SJSA1 (cell line): ENCODE results near the gene GBE1. TPM values are rescaled to one million over a fixed set of nuclear protein-coding genes. Genes with fewer than 3 reads are reported as not detected.

ENCODE experiments used
- DNase-seq, 2 experiments: peaks; one replicate each; pipeline ENCODE4 v3.0.0-alpha.2; 2015 to 2020; ENCODE audit warnings: low spot score in 2 of 2, low read depth in 1 of 2
- H3K27ac ChIP-seq: fragments of 250-450 bp; sonication (Bioruptor Pico); 2 replicates; pipeline ENCODE4 v1.5.1; 2020; ENCODE audit warnings: mild to moderate bottlenecking, moderate library complexity
- H3K27me3 ChIP-seq: fragments of 250-450 bp; sonication (Bioruptor Pico); replicated peaks from 2 replicates; pipeline ENCODE4 v1.5.1; 2020; ENCODE audit warnings: mild to moderate bottlenecking, moderate library complexity
- H3K36me3 ChIP-seq: fragments of 250-450 bp; sonication (Bioruptor Pico); 2 replicates; pipeline ENCODE4 v1.5.1; 2020; ENCODE audit warnings: mild to moderate bottlenecking
- H3K4me1 ChIP-seq: fragments of 250-450 bp; sonication (Bioruptor Pico); replicated peaks from 2 replicates; pipeline ENCODE4 v1.6.1; 2021; ENCODE audit warnings: mild to moderate bottlenecking
- H3K4me3 ChIP-seq: fragments of 250-450 bp; sonication (Bioruptor Pico); 2 replicates; pipeline ENCODE4 v1.5.1; 2020; ENCODE audit warnings: mild to moderate bottlenecking
- H3K9me3 ChIP-seq: fragments of 250-450 bp; sonication (Bioruptor Pico); replicated peaks from 2 replicates; pipeline ENCODE4 v1.5.1; 2020; ENCODE audit warnings: mild to moderate bottlenecking
- total RNA-seq: library from RNA; depleted of rRNA; stranded (reverse); fragments of >200 nt; shearing (Covaris generic); gene quantifications from 2 replicates; pipeline ENCODE4 v1.2.3, GENCODE V29; 2014

The GBE1 gene
- total RNA-seq, 1 experiment from 2014 or later, result 72.1 TPM

DNA sequence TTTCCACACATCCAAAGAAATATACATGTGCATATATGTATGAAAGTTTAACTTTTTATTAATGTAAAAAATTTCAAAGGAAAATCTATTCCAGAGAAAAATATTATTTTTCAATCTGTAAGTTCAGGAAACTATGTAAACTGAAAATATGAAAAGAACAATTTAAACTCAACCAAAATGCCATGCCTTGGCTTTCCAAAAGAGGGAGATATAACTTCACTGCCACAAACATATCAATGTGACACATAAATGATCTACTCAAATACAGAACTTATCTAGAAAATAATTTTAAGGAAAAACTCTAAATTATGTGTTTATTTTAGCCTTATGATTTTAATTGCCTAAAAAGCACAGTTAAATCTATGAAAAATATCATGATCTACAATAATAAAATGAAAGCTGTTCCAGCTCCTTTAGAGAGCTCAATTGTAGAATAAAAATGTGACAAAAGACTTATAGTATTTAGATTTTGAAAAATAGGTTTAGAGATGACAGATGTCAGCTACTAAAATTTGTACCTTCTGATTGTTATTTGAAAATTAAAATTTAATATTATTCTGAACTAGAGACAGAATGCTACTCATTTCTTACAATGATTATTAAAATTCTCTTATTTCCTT lies 94.8 kb downstream of the GBE1 start:
- no peaks in the 10 kb centered on the region for H3K4me1 ChIP-seq
- DNase-seq, result peak in 1 of 2 experiments; percentile 15
- no peaks in the 10 kb centered on the region for H3K9me3 ChIP-seq
- H3K27me3 ChIP-seq, result no peaks in the 10 kb centered on the region
- H3K36me3 ChIP-seq, result no peaks in the 10 kb centered on the region
- H3K27ac ChIP-seq, result no peak overlapping the region
- H3K4me3 ChIP-seq, result no peak overlapping the region

DNA sequence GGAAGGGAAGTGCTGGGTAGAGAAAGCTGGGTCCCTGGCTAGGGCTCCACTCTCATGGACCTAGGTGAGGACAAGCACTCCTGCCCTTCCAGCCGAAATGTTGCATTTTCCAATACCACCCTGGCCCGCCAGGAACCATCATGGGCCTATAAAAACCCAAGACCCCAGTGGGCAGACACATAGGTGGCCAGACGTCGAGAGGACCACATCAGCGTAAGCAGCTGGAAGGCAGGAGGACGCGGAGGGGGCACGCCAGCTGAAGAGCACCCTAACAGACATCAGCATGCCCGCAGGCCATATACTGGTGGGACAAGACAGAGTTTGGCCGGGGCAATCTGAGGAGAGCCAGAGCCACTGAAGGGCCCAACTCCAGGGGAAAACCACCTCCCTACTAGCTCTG lies 98.3 kb downstream of the GBE1 start:
- DNase-seq, result no peak
- no peak overlapping the region for H3K27ac ChIP-seq
- no peak overlapping the region for H3K4me3 ChIP-seq
- H3K4me1 ChIP-seq, result no peaks in the 10 kb centered on the region
- no peaks in the 10 kb centered on the region for H3K36me3 ChIP-seq
- H3K27me3 ChIP-seq, result no peaks in the 10 kb centered on the region
- no peaks in the 10 kb centered on the region for H3K9me3 ChIP-seq

DNA sequence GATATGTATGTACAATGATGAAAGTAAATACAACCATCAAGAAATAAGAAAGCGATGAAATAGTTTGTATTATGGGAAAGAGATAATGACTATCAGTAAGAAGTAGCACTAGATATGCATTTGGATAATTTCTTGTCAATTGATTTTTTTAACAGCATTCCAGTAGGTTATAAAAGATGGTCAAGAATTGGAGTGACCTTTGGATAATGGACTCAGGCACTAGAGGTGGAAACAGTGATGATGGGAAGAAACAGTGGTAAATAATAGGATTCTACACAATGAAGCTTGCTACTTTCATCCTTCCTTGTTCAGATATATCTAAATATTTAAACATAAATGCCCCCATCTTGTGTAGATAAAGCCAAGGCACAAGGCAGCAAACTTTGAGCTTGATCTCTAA lies 101.4 kb downstream of the GBE1 start:
- Histone ChIP-seq H3K4me3 (no peak overlapping the region), H3K9me3 (no peaks in the 10 kb centered on the region), H3K4me1 (no peaks in the 10 kb centered on the region), H3K36me3 (no peaks in the 10 kb centered on the region), H3K27me3 (no peaks in the 10 kb centered on the region), H3K27ac (no peak overlapping the region)
- DNase-seq, result no peak

DNA sequence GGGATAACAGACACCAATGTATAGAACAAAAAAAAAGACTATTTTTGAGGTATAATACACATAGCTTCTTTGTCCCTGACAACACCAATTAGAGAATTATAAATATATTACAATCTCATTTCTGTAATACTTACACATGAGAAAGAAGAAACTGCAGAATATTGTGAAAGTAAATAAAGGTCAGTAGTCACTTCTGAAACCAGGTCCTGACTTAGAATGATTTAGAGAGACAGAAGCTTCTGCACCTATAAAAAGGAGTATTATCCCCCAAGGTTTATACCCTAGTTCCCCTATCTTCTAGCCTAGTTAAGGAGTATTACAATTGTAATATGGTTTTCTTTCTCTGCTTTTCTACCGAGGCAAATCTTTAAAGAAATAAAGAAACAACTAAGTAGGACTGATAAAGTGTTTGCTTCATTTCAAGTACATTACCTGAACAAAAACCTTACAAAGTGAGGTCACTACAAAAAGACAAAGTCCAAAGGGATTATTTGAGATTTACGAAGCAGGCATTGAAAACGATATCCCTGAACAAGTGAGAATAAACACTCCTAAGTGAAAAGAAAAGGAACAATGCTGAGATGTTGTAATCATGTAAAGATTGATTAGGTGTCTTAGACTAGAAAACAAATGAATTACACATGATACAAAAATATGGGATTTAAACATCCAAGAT lies 103.0 kb downstream of the GBE1 start:
- H3K27me3 ChIP-seq, result no peaks in the 10 kb centered on the region
- H3K4me3 ChIP-seq, result no peak overlapping the region
- no peak for DNase-seq

DNA sequence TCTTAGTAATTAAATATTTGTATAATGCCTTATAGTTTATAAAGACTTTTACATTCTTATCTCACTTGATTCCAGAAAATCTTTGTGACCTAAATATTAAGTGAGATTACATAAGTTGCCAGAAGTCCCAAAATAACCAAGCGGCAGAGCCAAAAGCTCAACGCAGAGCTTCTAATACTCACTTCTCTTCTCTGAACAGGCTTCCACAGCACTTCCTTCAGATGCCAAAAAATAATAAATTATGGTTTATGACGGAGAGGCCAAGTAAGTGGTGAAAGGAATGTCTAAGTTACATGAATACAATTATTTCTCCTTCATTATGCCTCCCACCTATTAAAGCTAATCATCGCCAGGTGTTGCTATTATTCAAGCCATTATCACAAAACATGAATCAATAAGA lies 110.3 kb downstream of the GBE1 start:
- Histone ChIP-seq H3K4me1 (no peaks in the 10 kb centered on the region), H3K36me3 (0 out of 2 replicates have a peak, but pooled peaks cover 4% of the 10 kb centered on the region), H3K4me3 (no peak overlapping the region), H3K27ac (no peak overlapping the region), H3K27me3 (no peaks in the 10 kb centered on the region), H3K9me3 (no peaks in the 10 kb centered on the region)
- no peak for DNase-seq

More for the DNA sequence above, 103.0 kb downstream of the GBE1 start:
- no peaks in the 10 kb centered on the region for H3K4me1 ChIP-seq
- no peak overlapping the region for H3K27ac ChIP-seq
- no peaks in the 10 kb centered on the region for H3K36me3 ChIP-seq
- H3K9me3 ChIP-seq, result no peaks in the 10 kb centered on the region

DNA sequence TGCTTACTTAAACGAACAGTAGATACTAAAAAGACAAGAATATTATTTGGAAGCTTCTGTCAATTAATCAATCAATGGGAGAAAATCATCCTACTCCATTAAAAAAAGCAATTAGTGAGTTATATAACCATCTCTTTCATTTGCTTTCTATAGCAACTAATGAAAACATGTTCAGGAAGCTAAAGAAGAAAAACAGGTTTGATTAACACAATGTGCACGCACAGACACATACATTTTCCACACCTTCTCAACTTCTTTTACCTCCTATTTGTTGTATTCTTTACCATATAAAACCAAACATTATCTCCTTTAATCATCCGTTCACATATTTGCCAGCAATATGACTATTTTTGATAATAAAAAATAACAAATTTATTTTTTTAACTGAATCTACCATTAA lies 111.3 kb downstream of the GBE1 start:
- Histone ChIP-seq H3K36me3 (0 out of 2 replicates have a peak, but pooled peaks cover 4% of the 10 kb centered on the region), H3K4me1 (no peaks in the 10 kb centered on the region), H3K9me3 (no peaks in the 10 kb centered on the region), H3K27me3 (no peaks in the 10 kb centered on the region), H3K4me3 (no peak overlapping the region), H3K27ac (no peak overlapping the region)
- DNase-seq, result no peak

DNA sequence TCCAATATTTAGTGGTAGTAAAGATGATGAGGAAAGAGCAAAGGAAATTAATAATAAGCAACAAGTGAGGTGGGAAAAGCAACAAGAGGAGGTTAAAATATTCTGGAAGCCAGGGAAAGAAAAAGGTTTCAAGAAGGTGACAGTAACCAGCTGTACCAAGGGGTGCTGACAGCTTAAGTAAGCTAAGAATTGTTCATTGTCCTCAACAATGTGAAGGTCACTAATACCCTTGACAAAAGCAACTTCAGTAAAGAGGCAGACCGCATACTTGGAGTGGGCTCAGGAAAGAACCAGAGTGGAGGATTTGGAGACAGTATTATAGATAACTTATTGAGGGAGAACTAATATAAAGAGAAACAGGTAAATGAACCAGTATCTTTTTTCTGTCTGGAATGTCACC lies 116.2 kb downstream of the GBE1 start:
- Histone ChIP-seq H3K27me3 (no peaks in the 10 kb centered on the region), H3K36me3 (peaks cover 4% of the 10 kb centered on the region; the same call in 1 of the 2 replicates), H3K27ac (no peak overlapping the region), H3K9me3 (no peaks in the 10 kb centered on the region), H3K4me3 (no peak overlapping the region), H3K4me1 (no peaks in the 10 kb centered on the region)
- no peak for DNase-seq

DNA sequence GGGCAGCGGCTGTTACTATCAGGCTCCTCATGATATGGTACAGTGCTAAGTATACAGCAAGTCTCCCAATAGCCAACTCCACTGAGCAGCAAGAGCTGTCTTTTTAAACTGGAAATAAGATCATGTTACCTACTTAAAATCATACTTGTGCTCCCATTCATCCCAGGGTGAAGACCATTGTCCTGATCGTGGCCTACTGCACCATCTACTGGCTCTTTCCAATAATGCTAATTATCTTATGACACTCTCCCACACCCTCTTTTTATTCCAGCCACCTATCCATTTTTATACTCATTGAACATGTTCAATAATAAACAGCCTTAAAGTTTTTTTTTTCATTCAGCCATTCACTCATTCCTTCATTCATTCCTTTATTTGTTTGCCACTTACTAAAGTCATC lies 117.7 kb downstream of the GBE1 start:
- no peaks in the 10 kb centered on the region for H3K9me3 ChIP-seq
- H3K36me3 ChIP-seq, result peaks cover 1% of the 10 kb centered on the region; the same call in 1 of the 2 replicates
- no peak overlapping the region for H3K4me3 ChIP-seq
- H3K27me3 ChIP-seq, result no peaks in the 10 kb centered on the region
- no peak for DNase-seq
- no peaks in the 10 kb centered on the region for H3K4me1 ChIP-seq
- H3K27ac ChIP-seq, result no peak overlapping the region

DNA sequence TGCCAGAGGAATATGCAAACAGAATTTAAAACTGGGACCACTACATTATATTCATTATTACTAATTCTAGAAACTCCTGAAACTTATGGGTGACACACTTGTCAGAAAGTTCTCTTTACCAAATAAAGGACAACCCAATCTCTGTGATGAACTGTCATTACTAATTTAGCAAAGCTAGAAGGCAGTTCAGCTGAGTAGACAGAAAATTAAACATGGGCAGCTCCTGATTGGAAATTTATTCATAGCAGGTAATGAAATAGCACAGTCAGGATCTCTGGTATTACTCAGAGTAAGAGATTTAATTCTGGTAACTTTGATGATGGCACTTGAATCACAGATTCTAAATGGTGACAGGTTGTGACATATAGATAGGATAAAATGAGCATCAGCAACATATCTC lies 123.0 kb downstream of the GBE1 start:
- Histone ChIP-seq H3K4me1 (no peaks in the 10 kb centered on the region), H3K36me3 (no peaks in the 10 kb centered on the region), H3K27ac (no peak overlapping the region), H3K27me3 (no peaks in the 10 kb centered on the region), H3K4me3 (no peak overlapping the region), H3K9me3 (no peaks in the 10 kb centered on the region)
- no peak for DNase-seq

DNA sequence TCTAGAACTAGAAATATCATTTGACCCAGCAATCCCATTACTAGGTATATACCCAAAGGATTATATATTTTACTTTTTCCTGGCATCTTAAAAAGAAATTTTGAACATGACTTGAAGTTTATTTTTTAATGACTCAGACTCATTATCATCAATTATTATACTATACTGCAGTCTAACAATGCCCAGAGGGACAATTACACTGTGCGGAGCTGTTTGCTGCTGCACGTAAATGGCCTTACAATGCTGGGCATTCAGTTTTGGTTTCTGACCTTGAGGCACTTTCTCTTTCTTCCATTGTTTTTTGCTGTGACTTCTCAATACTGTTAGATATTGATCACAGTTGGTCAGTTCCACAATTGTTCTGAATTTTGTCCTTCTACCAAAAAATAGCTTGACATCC lies 128.8 kb downstream of the GBE1 start:
- no peak overlapping the region for H3K27ac ChIP-seq
- no peaks in the 10 kb centered on the region for H3K4me1 ChIP-seq
- DNase-seq, result no peak
- no peaks in the 10 kb centered on the region for H3K27me3 ChIP-seq
- H3K9me3 ChIP-seq, result no peaks in the 10 kb centered on the region
- H3K4me3 ChIP-seq, result no peak overlapping the region
- 0 out of 2 replicates have a peak, but pooled peaks cover 6% of the 10 kb centered on the region for H3K36me3 ChIP-seq

DNA sequence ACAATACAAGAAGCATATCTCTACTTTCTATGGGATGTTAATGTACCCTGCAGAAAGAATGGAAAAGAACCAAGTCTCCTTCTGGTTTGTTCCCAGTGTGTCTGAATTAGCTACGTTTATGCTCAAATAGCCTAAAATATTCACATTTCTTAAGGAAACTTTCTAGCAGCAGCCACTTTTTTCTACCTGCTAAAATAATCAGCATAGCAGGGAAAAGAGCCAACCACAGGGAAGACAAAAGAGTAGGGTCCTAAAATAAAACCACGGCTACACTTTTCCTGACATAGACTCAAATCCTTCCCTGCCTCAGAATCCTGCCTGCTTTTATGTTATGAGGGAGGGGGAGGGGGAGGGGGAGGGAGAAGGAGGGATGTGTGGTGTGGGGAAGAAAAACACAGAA lies 136.7 kb downstream of the GBE1 start:
- H3K9me3 ChIP-seq, result no peaks in the 10 kb centered on the region
- no peak overlapping the region for H3K27ac ChIP-seq
- H3K4me1 ChIP-seq, result no peaks in the 10 kb centered on the region
- no peaks in the 10 kb centered on the region for H3K36me3 ChIP-seq
- H3K27me3 ChIP-seq, result no peaks in the 10 kb centered on the region
- H3K4me3 ChIP-seq, result no peak overlapping the region
- DNase-seq, result no peak

DNA sequence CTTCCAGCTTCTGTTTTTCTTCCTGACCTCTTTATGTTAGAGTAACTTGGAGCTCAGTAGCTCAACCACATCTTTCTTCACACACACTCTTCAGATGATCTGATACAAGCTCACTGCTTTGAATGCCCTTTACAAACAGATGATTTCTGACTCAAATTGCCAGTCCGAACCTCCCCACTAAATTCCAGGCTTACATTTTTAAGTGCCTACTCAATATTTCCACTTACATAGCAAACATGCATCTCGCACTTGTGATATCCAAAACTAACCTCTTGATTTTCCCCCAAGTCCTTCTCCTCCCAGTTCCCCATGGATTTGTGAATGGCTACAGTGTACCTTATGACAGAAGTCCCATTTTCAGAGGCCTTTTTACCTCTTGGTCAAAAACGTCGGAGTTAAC lies 139.1 kb downstream of the GBE1 start:
- DNase-seq, result no peak
- H3K4me3 ChIP-seq, result no peak overlapping the region
- H3K9me3 ChIP-seq, result no peaks in the 10 kb centered on the region
- H3K27me3 ChIP-seq, result no peaks in the 10 kb centered on the region
- H3K4me1 ChIP-seq, result no peaks in the 10 kb centered on the region
- H3K36me3 ChIP-seq, result no peaks in the 10 kb centered on the region
- H3K27ac ChIP-seq, result no peak overlapping the region

DNA sequence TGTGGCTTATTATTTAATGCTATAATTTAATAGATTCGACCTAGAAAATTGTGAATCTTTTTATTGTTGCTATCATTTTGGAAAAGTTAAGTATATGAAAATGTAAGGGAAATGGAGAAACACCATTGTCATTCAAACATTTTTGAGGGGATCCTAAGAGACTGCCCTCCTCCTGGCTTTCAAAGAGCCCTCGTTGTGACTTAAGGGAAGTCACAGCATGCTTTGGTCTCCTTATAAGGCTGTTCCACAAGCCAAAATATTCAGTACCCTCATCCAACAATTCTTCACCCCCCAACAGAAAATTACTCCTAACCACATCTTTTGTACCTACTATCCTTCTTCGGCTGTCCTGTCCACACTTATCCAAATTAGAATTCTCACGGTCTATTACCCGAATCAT lies 140.2 kb downstream of the GBE1 start:
- Histone ChIP-seq H3K27ac (no peak overlapping the region), H3K4me1 (no peaks in the 10 kb centered on the region)

DNA sequence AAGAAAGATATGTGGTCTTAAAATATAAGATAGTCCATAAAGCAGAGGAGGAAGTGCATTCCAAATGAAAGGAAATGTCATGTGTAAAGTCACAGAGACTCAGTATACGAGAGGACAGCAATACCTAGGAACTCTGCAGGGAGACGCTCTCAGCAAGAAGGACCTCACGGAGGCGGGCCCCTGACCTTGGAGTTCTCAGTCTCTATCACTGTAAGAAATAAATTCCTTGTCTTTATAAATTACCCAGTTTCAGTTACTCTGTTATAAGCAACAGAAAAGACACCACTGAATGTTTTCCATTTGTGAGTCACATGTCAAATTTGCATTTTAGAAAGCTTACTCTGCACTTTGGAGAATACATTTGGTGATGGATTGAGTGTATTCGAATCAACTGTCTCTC lies 140.6 kb downstream of the GBE1 start:
- Histone ChIP-seq H3K4me3 (no peak overlapping the region), H3K27me3 (no peaks in the 10 kb centered on the region), H3K9me3 (no peaks in the 10 kb centered on the region), H3K4me1 (no peaks in the 10 kb centered on the region), H3K36me3 (no peaks in the 10 kb centered on the region), H3K27ac (no peak overlapping the region)
- no peak for DNase-seq

More for the DNA sequence above, 140.2 kb downstream of the GBE1 start:
- no peaks in the 10 kb centered on the region for H3K9me3 ChIP-seq
- no peak overlapping the region for H3K4me3 ChIP-seq
- no peaks in the 10 kb centered on the region for H3K27me3 ChIP-seq
- no peaks in the 10 kb centered on the region for H3K36me3 ChIP-seq
- no peak for DNase-seq
